Spleen (tissue), 7 donors: ENCODE measurements around the gene SAFB2.

Experiments
- CTCF ChIP-seq, 11 experiments: fragments of 200-600 bp in 7 of 11; fragments of 450-650 bp in 4 of 11; sonication (generic) in 4 of 11; IDR thresholded peaks in 8 of 11; conservative IDR thresholded peaks in 3 of 11; 1 replicate in 7 of 11; 2 replicates in 4 of 11; pipeline versions ENCODE4 v1.4.0 to v1.8.0; 2016 to 2021; ENCODE audit warnings: antibody characterized with exemption in 11 of 11, inconsistent platforms in 4 of 11, mild to moderate bottlenecking in 1 of 11
- POLR2A ChIP-seq, 3 donors: fragments of 450-650 bp; IDR thresholded peaks; one replicate each; pipeline ENCODE4 v1.5.1; 2017; ENCODE audit warnings: antibody characterized with exemption in 3 of 3, mild to moderate bottlenecking in 1 of 3
- donor health status: DM: no; HTN: no; CAD: no; lungs with moderate emphysema.
- donor health status: DM: no; HTN: no; CAD: no.
- donor health status: DM: no; HTN: no; CAD: no.

- TF ChIP-seq CTCF (IDR thresholded peaks at IDR 0.05 in 8 of 11, conservative IDR thresholded peaks at IDR 0.05 in 3 of 11) (no peak), POLR2A (IDR thresholded peaks at IDR 0.05) (no peak)
Observed at GRCh38 chr19:5603626-5604025, 18.9 kb downstream of the SAFB2 start.
